Trophoblast cell (in vitro differentiated cells and primary cell): Measurements from ENCODE around the gene GOLGA8N.
"Not testable (repeated sequence)": the region's sequence is repeated elsewhere in the genome, so short reads cannot be mapped to it uniquely, and the experiment has no call there.

Experiments used
- DNase-seq, 2 donors: peaks; one replicate each; pipeline ENCODE4 v3.0.0-alpha.2; 2016
- H2AFZ ChIP-seq: 2 replicates; pipeline ENCODE4 v1.6.1; 2013; ENCODE audit warnings: low read length, moderate library complexity, mild to moderate bottlenecking; ENCODE audit not compliant: insufficient read depth, poor library complexity
- H2AK5ac ChIP-seq: 2 replicates; pipeline ENCODE4 v1.6.1; 2013; ENCODE audit warnings: mild to moderate bottlenecking, low read length
- H2BK120ac ChIP-seq: 2 replicates; pipeline ENCODE4 v1.6.1; 2013; ENCODE audit warnings: low read length, mild to moderate bottlenecking, moderate library complexity; ENCODE audit not compliant: insufficient read depth, poor library complexity
- H2BK12ac ChIP-seq: 2 replicates; pipeline ENCODE4 v1.6.1; 2013; ENCODE audit warnings: mild to moderate bottlenecking, low read length, moderate library complexity
- H2BK5ac ChIP-seq: 2 replicates; pipeline ENCODE4 v1.6.1; 2013; ENCODE audit warnings: low read length, low read depth, moderate library complexity, mild to moderate bottlenecking; ENCODE audit not compliant: poor library complexity
- H3K14ac ChIP-seq: 2 replicates; pipeline ENCODE4 v1.6.1; 2013; ENCODE audit warnings: mild to moderate bottlenecking, low read length
- H3K18ac ChIP-seq: 2 replicates; pipeline ENCODE4 v1.6.1; 2013; ENCODE audit warnings: mild to moderate bottlenecking, low read length
- H3K23ac ChIP-seq: 2 replicates; pipeline ENCODE4 v1.6.1; 2013; ENCODE audit warnings: low read length
- H3K27ac ChIP-seq: 2 replicates; pipeline ENCODE4 v1.5.1; 2013; ENCODE audit warnings: low read depth, mild to moderate bottlenecking, inconsistent platforms, low read length, moderate library complexity
- H3K27me3 ChIP-seq: 2 replicates; pipeline ENCODE4 v1.6.1; 2013; ENCODE audit warnings: inconsistent platforms, mild to moderate bottlenecking, low read length, moderate library complexity; ENCODE audit not compliant: insufficient read depth
- H3K36me3 ChIP-seq, 2 experiments: 1 replicate in 1 of 2; 2 replicates in 1 of 2; pipeline ENCODE4 v1.6.1; 2013; ENCODE audit warnings: low read length in 2 of 2, mild to moderate bottlenecking in 2 of 2, moderate library complexity in 1 of 2; ENCODE audit not compliant: insufficient read depth in 2 of 2, control insufficient read depth in 1 of 2
- H3K4ac ChIP-seq: 2 replicates; pipeline ENCODE4 v1.6.1; 2013; ENCODE audit warnings: low read depth, mild to moderate bottlenecking, low read length, moderate library complexity
- H3K4me1 ChIP-seq, 2 experiments: 1 replicate in 1 of 2; 2 replicates in 1 of 2; pipeline ENCODE4 v1.6.1; 2013; ENCODE audit warnings: low read length in 2 of 2, mild to moderate bottlenecking in 2 of 2, moderate library complexity in 1 of 2; ENCODE audit not compliant: insufficient read depth in 2 of 2, control insufficient read depth in 1 of 2
- H3K4me2 ChIP-seq: 2 replicates; pipeline ENCODE4 v1.6.1; 2013; ENCODE audit warnings: inconsistent platforms, mild to moderate bottlenecking, low read length, moderate library complexity
- H3K4me3 ChIP-seq: 2 replicates; pipeline ENCODE4 v1.5.1; 2013; ENCODE audit warnings: mild to moderate bottlenecking, low read depth, low read length, inconsistent platforms
- H3K79me1 ChIP-seq: one replicate; pipeline ENCODE4 v1.6.1; 2013; ENCODE audit warnings: low read length
- H3K79me2 ChIP-seq: 2 replicates; pipeline ENCODE4 v1.6.1; 2013; ENCODE audit warnings: low read length, mild to moderate bottlenecking; ENCODE audit not compliant: control insufficient read depth, insufficient read depth, poor library complexity
- H3K9ac ChIP-seq: 2 replicates; pipeline ENCODE4 v1.6.1; 2013; ENCODE audit warnings: mild to moderate bottlenecking, low read length
- H3K9me3 ChIP-seq: 2 replicates; pipeline ENCODE4 v1.6.1; 2013; ENCODE audit warnings: low read depth, mild to moderate bottlenecking, control low read depth, inconsistent platforms, low read length; ENCODE audit not compliant: insufficient read depth
- H4K12ac ChIP-seq: 2 replicates; pipeline ENCODE4 v1.6.1; 2013; ENCODE audit warnings: low read depth, mild to moderate bottlenecking, low read length, moderate library complexity
- H4K8ac ChIP-seq: 2 replicates; pipeline ENCODE4 v1.6.1; 2013; ENCODE audit warnings: low read depth, mild to moderate bottlenecking, low read length, moderate library complexity
- H4K91ac ChIP-seq: one replicate; pipeline ENCODE4 v1.6.1; 2013; ENCODE audit warnings: low read depth, mild to moderate bottlenecking, low read length, moderate library complexity
- WGBS: extraction: QIAGEN DNeasy Blood & Tissue Kit; methylation state at CpG from one replicate; pipeline ENCODE4 v1.1.7; 2013; ENCODE audit warnings: missing lambda C conversion rate; ENCODE audit not compliant: insufficient read length, insufficient coverage; ENCODE audit errors: extremely low coverage; 5-methylcytosine and 5-hydroxymethylcytosine counted together

GOLGA8N gene

GRCh38 chr15:32615871-32616426 lies 22.7 kb downstream of the GOLGA8N start:
- H3K36me3 ChIP-seq, H3K27me3 ChIP-seq, H3K9ac ChIP-seq, H2BK12ac ChIP-seq, H3K14ac ChIP-seq, H3K27ac ChIP-seq, H3K79me1 ChIP-seq, H2BK5ac ChIP-seq, H3K9me3 ChIP-seq, H4K12ac ChIP-seq, H3K4me1 ChIP-seq, H2AK5ac ChIP-seq, H2BK120ac ChIP-seq, H3K23ac ChIP-seq, H3K79me2 ChIP-seq: not testable (repeated sequence)
- DNase-seq, result peak; percentile 18 to 46
- H3K4ac ChIP-seq, result peak overlapping the region; percentile 47
- peak overlapping the region; percentile 59 for H2AFZ ChIP-seq
- peak overlapping the region; percentile 29 for H4K8ac ChIP-seq
- peak overlapping the region; percentile 70 for H4K91ac ChIP-seq
- peak overlapping the region; percentile 69 for H3K4me2 ChIP-seq
- H3K4me3 ChIP-seq, result peak overlapping the region; percentile 70
- peak overlapping the region; percentile 35 for H3K18ac ChIP-seq
- no CpG with 5 or more reads among the region's 24 CpGs for WGBS

GRCh38 chr15:32636410-32636809 lies 43.2 kb downstream of the GOLGA8N start:
- WGBS, result no CpG with 5 or more reads among the region's 3 CpGs
- Histone ChIP-seq H3K9me3 (no peaks in the 10 kb centered on the region), H3K79me2 (no peaks in the 10 kb centered on the region), H3K23ac (no peak overlapping the region), H3K9ac (no peak overlapping the region), H3K36me3 (peaks cover 7 to 13% of the 10 kb centered on the region in 2 experiments), H3K4me2 (no peak overlapping the region), H2BK120ac (no peak overlapping the region), H4K8ac (no peak overlapping the region), H2AK5ac (no peak overlapping the region), H3K27me3 (no peaks in the 10 kb centered on the region), H4K91ac (no peak overlapping the region), H3K14ac (no peak overlapping the region), H2AFZ (no peak overlapping the region), H3K27ac (no peak overlapping the region), H3K4me1 (no peaks in the 10 kb centered on the region), H4K12ac (no peak overlapping the region), H2BK5ac (no peak overlapping the region), H3K4me3 (no peak overlapping the region), H3K4ac (no peak overlapping the region), H3K79me1 (no peaks in the 10 kb centered on the region), H3K18ac (no peak overlapping the region), H2BK12ac (no peak overlapping the region)
- DNase-seq, result no peak

- H3K14ac ChIP-seq, result no peak overlapping the region
- no CpG with 5 or more reads among the region's 8 CpGs for WGBS
- H3K4me3 ChIP-seq, result no peak overlapping the region
Measured at GRCh38 chr15:32636908-32637567, 43.8 kb downstream of the GOLGA8N start.

GRCh38 chr15:32637704-32638103 lies 44.4 kb downstream of the GOLGA8N start:
- no CpG with 5 or more reads among the region's 1 CpG for WGBS
- H3K9ac ChIP-seq, result no peak overlapping the region
- no peak overlapping the region for H4K91ac ChIP-seq
- H3K23ac ChIP-seq, result no peak overlapping the region
- no peak overlapping the region for H4K8ac ChIP-seq
- no peak overlapping the region for H3K18ac ChIP-seq
- no peak overlapping the region for H2AFZ ChIP-seq
- no peak overlapping the region for H3K14ac ChIP-seq
- DNase-seq, result no peak
- no peaks in the 10 kb centered on the region for H3K4me1 ChIP-seq
- no peaks in the 10 kb centered on the region for H3K27me3 ChIP-seq
- no peaks in the 10 kb centered on the region for H3K79me1 ChIP-seq
- no peak overlapping the region for H2AK5ac ChIP-seq
- H3K27ac ChIP-seq, result no peak overlapping the region
- no peaks in the 10 kb centered on the region for H3K9me3 ChIP-seq
- H4K12ac ChIP-seq, result no peak overlapping the region
- H2BK5ac ChIP-seq, result no peak overlapping the region
- H3K36me3 ChIP-seq, result peaks cover 7 to 13% of the 10 kb centered on the region in 2 experiments
- no peak overlapping the region for H2BK12ac ChIP-seq
- no peaks in the 10 kb centered on the region for H3K79me2 ChIP-seq
- H3K4ac ChIP-seq, result no peak overlapping the region
- H3K4me2 ChIP-seq, result no peak overlapping the region
- H3K4me3 ChIP-seq, result no peak overlapping the region
- H2BK120ac ChIP-seq, result no peak overlapping the region

More at GRCh38 chr15:32636908-32637567, 43.8 kb downstream of the GOLGA8N start:
- Histone ChIP-seq H3K27me3 (no peaks in the 10 kb centered on the region), H3K4me2 (no peak overlapping the region), H3K27ac (no peak overlapping the region), H3K18ac (no peak overlapping the region), H4K91ac (no peak overlapping the region), H2BK120ac (no peak overlapping the region), H3K9ac (no peak overlapping the region), H2BK5ac (no peak overlapping the region), H3K36me3 (peaks cover 7 to 13% of the 10 kb centered on the region in 2 experiments), H3K79me2 (no peaks in the 10 kb centered on the region), H2AK5ac (no peak overlapping the region), H3K4ac (no peak overlapping the region), H4K8ac (no peak overlapping the region), H3K79me1 (no peaks in the 10 kb centered on the region), H3K4me1 (no peaks in the 10 kb centered on the region), H3K9me3 (no peaks in the 10 kb centered on the region), H3K23ac (no peak overlapping the region), H2AFZ (no peak overlapping the region), H4K12ac (no peak overlapping the region), H2BK12ac (no peak overlapping the region)
- no peak for DNase-seq
